HFF-Myc (cell line): ENCODE data around the gene TNIP1.

Experiments used
- DNase-seq: peaks from one replicate; pipeline ENCODE4 v3.0.0-alpha.2; 2011; ENCODE audit warnings: low read depth; ENCODE audit errors: extremely low read depth
- H3K4me3 ChIP-seq: replicated peaks from 2 replicates; pipeline ENCODE4 v1.5.1; 2011; ENCODE audit warnings: low read depth, mild to moderate bottlenecking, control low read depth, low read length
- CTCF ChIP-seq: IDR thresholded peaks from 2 replicates; pipeline ENCODE4 v1.5.1; 2012; ENCODE audit warnings: mild to moderate bottlenecking, low read depth, low read length, control low read depth; ENCODE audit errors: missing control alignments

Gene TNIP1

DNA sequence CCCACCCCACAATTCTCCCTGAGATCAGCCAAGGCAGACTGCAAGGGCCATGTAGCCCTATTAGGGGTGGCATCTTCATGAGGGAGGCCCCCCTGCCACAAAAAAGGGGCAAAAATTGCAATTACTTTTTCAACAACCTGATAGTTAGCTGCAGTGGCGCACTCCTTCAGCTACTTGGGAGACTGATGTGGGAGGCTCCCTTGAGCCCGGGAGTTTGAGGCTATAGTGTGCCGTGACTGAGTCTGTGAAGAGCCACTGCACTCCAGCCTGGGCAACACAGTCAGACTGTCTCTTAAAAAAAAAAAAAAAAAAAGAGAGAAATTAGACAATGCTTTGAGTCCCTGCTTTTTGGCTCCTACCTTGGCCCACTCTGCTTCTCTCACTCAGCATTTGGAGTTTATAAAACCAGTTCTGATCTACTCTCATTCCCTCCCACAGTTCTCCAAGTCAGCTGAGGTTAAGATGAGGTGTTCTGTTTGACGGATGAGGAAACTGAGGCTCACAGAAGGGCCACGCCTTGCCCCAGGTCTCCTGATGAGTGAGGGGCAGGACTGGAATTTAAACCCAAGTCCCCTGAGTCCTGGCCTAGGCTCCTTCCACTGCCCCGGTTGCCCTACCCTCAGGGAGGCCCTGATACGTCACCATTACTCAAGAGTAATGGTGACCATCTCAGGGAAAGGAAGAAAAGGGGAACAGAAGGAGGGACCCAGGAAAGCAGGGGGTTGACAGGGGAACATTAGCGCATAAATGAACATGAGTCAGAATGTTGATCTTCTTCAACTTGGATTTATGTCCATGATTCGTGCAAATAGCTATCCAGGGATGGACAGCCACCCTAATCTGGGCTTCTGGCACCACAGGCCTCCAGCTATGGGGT is 51.4 kb downstream of the TNIP1 start:
- no peak for TF ChIP-seq CTCF
- DNase-seq: no peak
- no peak overlapping the region for H3K4me3 ChIP-seq

DNA sequence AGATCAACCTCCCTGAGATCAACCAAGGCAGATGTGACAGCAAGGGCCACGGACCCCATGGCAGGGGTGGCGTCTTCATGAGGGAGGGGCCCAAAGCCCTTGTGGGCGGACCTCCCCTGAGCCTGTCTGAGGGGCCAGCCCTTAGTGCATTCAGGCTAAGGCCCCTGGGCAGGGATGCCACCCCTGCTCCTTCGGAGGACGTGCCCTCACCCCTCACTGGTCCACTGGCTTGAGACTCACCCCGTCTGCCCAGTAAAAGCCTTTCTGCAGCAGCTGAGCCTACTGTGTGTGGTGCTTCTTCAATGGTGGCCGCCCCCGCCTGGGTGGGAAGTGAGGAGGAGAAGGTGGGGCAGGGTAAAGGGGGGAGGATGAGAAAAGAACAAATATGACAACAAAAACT is 52.1 kb downstream of the TNIP1 start:
- DNase-seq: no peak
- H3K4me3 ChIP-seq: no peak overlapping the region
- no peak for TF ChIP-seq CTCF

- no peak overlapping the region for H3K4me3 ChIP-seq
- DNase-seq: no peak
- no peak for TF ChIP-seq CTCF
Measured at GRCh38 chr5:151027961-151028479, 52.8 kb downstream of the TNIP1 start.

DNA sequence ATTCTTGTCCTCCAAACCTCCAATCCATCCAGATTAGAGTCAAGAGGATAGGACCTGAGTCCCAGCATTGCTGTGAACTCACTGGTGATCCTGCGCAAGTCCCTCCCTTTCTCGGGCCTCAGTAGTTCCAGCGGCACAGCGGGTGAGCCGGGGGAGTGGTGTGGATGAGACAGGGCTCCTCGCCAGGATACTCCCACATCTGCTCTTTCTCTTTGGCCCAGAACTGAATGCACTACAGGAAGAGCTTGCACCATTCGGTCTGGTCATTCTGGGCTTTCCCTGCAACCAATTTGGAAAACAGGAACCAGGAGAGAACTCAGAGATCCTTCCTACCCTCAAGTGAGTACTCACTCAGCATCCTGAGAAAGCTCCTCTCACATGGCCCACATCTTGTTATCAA is 54.2 kb downstream of the TNIP1 start:
- no peak for DNase-seq
- no peak overlapping the region for H3K4me3 ChIP-seq
- TF ChIP-seq CTCF: no peak

- no peak for DNase-seq
- H3K4me3 ChIP-seq: no peak overlapping the region
- no peak for TF ChIP-seq CTCF
Measured at GRCh38 chr5:151026088-151026487, 54.7 kb downstream of the TNIP1 start.

DNA sequence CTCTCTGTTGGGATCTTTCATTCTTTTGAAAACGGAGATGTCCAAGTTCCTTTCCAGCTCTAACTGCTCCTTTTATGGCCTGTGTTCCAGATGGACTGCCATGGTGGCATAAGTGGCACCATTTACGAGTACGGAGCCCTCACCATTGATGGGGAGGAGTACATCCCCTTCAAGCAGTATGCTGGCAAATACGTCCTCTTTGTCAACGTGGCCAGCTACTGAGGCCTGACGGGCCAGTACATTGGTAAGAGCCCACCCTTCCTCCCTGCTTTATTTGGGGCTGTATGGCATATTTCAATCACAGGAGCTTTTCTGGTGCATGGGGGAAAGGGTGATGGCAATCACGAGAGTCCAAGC is 55.6 kb downstream of the TNIP1 start:
- TF ChIP-seq CTCF: no peak
- H3K4me3 ChIP-seq: no peak overlapping the region
- DNase-seq: no peak
